ENCODE data around the gene PARP2.
"Not testable (repeated sequence)": the region's sequence is repeated elsewhere in the genome, so short reads cannot be mapped to it uniquely, and the experiment has no call there.

PARP2 gene

GRCh38 chr14:20345366-20345765 lies 1.9 kb downstream of the PARP2 start:
- no peak for DNase-seq (ENCODE audit: low read depth in 2 of 2)

- no peak for DNase-seq (ENCODE audit: low read depth in 2 of 2)
These were observed 3.3 kb downstream of the PARP2 start for GRCh38 chr14:20346713-20347112.

GRCh38 chr14:20347747-20348146 lies 4.3 kb downstream of the PARP2 start:
- no peak for DNase-seq (ENCODE audit: low read depth in 2 of 2)

DNA sequence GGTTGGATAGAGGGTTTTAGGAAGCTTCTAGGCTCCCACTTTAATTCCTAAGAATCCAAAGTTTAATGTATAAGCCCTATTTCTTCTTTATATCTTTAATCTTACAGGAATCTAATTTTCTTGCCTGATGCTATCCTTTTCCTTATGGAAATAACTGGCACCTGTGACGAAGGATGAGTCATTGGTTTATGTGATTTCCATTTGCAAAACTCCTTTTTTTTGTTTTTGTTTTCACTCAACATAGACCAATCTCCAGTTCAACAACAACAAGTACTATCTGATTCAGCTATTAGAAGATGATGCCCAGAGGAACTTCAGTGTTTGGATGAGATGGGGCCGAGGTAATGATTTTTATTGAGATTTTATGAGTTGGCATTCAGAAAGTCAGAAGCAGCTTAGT lies 6.8 kb downstream of the PARP2 start:
- DNase-seq (ENCODE audit: low read depth in 2 of 2): no peak

DNA sequence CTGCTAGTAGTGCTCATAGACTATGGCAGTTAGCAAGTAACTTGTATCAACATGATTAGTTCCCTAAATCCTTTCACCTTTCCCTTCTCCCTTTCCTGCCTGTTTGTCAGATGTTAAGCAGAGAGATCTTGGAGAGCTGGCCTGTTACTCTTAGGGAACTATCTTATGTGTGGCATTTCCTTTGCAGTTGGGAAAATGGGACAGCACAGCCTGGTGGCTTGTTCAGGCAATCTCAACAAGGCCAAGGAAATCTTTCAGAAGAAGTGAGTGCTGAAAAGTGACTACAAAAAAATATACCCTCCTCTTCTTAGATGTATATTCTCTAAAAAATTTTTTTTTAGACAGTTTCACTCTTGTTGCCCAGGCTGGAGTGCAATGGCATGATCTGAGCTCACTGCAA lies 7.4 kb downstream of the PARP2 start:
- no peak for DNase-seq (ENCODE audit: low read depth in 2 of 2)

- no peak for DNase-seq (ENCODE audit: low read depth in 2 of 2)
These were observed 13.0 kb downstream of the PARP2 start for GRCh38 chr14:20356422-20356821.

DNA sequence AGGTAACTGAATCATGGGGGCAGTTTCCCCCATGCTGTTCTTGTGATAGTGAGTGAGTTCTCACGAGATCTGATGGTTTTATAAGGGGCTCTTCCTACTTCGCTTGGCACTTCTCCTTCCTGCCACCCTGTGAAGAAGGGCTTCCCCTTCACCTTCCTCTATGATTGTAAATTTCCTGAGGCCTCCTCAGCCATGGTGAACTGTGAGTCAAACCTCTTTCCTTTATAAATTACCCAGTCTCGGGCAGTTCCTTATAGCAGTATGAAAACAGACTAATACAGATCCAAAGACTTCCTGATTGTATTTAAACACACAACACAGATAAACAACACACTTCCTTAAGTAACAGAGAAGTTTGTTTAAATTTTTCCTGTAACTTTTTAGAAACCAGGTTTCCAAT lies 15.0 kb downstream of the PARP2 start:
- not testable (repeated sequence) for DNase-seq (ENCODE audit: low read depth in 2 of 2)

GRCh38 chr14:20365928-20366327 lies 22.5 kb downstream of the PARP2 start:
- no peak for DNase-seq (ENCODE audit: low read depth in 2 of 2)

GRCh38 chr14:20372796-20373195 lies 29.4 kb downstream of the PARP2 start:
- no peak for DNase-seq (ENCODE audit: low read depth in 2 of 2)

- DNase-seq (ENCODE audit: low read depth in 2 of 2): no peak
These were observed 32.0 kb downstream of the PARP2 start for GRCh38 chr14:20375471-20375870.

GRCh38 chr14:20376071-20376588 lies 32.7 kb downstream of the PARP2 start:
- no peak for DNase-seq (ENCODE audit: low read depth in 2 of 2)

- no peak for DNase-seq (ENCODE audit: low read depth in 2 of 2)
These were observed 33.7 kb downstream of the PARP2 start for GRCh38 chr14:20377171-20377570.

DNA sequence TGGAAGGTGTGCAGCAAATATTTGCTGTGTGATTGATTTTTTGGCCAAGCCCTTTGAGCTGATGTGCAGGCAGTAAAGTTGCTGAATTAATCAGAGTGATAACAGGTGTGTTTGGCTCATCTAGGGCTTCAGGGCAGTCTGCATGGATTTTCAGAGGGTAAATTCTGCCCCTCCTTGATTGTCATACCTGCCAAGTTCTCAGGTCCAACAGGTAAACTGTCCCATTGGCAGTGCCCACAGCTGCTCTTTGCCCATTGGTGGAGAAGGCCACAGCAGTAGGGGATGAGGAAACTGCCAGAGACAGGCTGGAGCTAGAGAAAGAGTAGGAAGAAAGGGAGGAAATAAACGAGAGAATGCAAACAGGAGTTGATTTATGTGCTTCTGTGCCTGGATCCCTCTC lies 36.3 kb downstream of the PARP2 start:
- DNase-seq (ENCODE audit: low read depth in 2 of 2): no peak

- DNase-seq (ENCODE audit: low read depth in 2 of 2): no peak
These were observed 37.2 kb downstream of the PARP2 start for GRCh38 chr14:20380681-20381080.

- no peak for DNase-seq (ENCODE audit: low read depth in 2 of 2)
These were observed 37.9 kb downstream of the PARP2 start for GRCh38 chr14:20381341-20381740.

GRCh38 chr14:20382526-20382925 lies 39.1 kb downstream of the PARP2 start:
- DNase-seq (ENCODE audit: low read depth in 2 of 2): no peak

- DNase-seq (ENCODE audit: low read depth in 2 of 2): no peak
These were observed 39.6 kb downstream of the PARP2 start for GRCh38 chr14:20383032-20383431.

DNA sequence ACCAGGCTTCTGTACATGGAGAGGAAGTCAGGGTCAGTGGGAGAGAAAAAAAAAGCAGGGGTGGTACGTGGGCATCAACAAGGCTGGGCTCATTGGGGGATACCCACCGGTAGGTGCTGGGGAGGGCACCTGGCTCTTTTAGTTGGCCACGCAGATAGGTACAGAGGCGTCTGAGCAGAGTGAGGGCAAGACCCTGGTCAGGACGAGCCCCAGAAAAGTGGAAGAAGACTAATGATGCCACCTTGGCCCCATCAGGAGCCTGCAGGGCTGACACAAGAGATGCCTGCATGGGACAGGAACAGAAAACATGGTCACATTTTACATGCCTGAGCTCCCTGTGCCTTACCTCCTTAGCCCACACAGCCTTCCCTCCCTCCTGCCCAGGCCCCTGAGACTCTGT lies 40.2 kb downstream of the PARP2 start:
- DNase-seq (ENCODE audit: low read depth in 2 of 2): no peak

DNA sequence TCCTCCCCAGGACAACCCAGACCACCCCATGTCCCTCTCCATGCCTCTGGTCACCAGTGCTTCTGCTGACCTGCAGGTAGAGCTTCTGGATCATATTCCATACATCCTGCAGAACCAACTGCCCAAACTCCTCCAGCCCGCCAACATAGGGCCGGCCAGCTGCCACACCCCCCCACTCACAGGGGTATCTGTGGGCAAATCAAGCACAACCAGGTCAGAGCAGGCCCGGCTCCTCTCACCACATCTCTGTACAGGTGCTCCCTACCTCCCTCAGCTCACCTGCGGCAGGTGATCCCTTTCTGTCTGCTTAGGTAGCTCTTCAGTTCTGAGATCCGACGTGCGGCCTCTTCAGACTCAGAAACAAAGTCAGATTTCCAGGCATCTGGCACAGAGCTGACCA lies 40.9 kb downstream of the PARP2 start:
- DNase-seq (ENCODE audit: low read depth in 2 of 2): no peak

DNA sequence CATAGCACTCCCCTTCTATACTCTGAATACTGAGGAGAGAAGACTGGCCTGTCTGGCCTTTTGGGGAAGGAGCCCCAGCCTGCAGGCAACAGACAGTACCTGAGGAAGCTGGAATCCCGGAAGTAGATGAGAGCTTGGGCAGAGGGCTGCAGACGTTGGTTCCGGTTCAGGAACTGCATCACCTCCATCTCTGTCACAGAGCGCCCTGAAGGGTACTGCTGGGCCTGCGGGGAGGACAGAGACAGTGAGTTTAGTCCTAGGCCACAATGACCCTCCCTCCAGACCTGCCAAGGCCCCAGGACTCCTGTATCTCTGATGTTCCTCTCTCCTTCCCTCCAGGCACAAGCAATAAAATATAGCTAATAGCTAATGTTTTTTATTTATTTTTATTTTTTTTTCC lies 41.5 kb downstream of the PARP2 start:
- no peak for DNase-seq (ENCODE audit: low read depth in 2 of 2)

- DNase-seq (ENCODE audit: low read depth in 2 of 2): no peak
These were observed 42.9 kb downstream of the PARP2 start for GRCh38 chr14:20386276-20386855.

DNA sequence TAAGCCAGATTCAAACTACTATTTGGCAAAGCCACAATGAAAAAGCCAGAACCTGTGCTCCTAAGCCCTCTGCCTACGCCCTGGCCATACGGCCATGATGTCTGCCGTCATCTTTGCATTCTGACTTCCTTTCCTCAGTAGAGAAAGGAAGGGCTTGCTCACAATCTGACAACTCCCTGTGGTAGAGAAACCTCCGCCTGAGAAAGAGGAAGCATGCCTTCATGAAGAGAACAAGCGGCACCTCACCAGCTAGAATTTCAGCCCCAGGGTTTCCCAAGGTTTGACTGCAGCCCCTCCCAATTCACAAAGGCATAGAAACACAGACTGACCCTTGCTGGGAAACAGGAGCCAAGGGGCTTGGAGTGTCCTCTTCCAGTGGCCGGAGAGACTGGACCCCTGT lies 44.1 kb downstream of the PARP2 start:
- no peak for DNase-seq (ENCODE audit: low read depth in 2 of 2)

GRCh38 chr14:20388159-20388558 lies 44.7 kb downstream of the PARP2 start:
- no peak for DNase-seq (ENCODE audit: low read depth in 2 of 2)

GRCh38 chr14:20391505-20391904 lies 48.1 kb downstream of the PARP2 start:
- DNase-seq (ENCODE audit: low read depth in 2 of 2): no peak

Data from stimulated activated CD4-positive, alpha-beta T cell treated with anti-CD3 and anti-CD28 coated beads, Interleukin-15, amount 100 ng/mL, for 48 hours (primary cell).